Measurements from ENCODE around the gene TRPV3.

GRCh38 chr17:3589784-3590183 lies 32.2 kb upstream of the TRPV3 start:
- TF ChIP-seq CTCF (IDR thresholded peaks at IDR 0.05): no peak
- no peak for TF ChIP-seq POLR2A (IDR thresholded peaks at IDR 0.05)

Data from lower leg skin (tissue), 3 donors.